Esophagus muscularis mucosa (tissue), 4 donors: ENCODE measurements around the gene PLEKHH2. TPM values are rescaled to one million over a fixed set of nuclear protein-coding genes. Genes with fewer than 3 reads are reported as not detected.
"Not testable (repeated sequence)": the region's sequence is repeated elsewhere in the genome, so short reads cannot be mapped to it uniquely, and the experiment has no call there.

Experiments
- DNase-seq: peaks from one replicate; pipeline ENCODE4 v3.0.0-alpha.2; 2017; ENCODE audit errors: extremely low spot score
- H3K27ac ChIP-seq, 4 donors: fragments of 200-600 bp; sonication (generic); replicated peaks in 1 of 4; 1 replicate in 3 of 4; 2 replicates in 1 of 4; pipeline ENCODE4 v1.5.1; 2016 to 2019; ENCODE audit warnings: mild to moderate bottlenecking in 1 of 4
- H3K27me3 ChIP-seq, 4 donors: fragments of 200-600 bp; sonication (generic); one replicate each; pipeline versions ENCODE4 v1.5.1 to v1.6.0; 2016 to 2019
- H3K36me3 ChIP-seq, 4 donors: fragments of 200-600 bp; sonication (generic); one replicate each; pipeline ENCODE4 v1.5.1; 2016 to 2019
- H3K4me1 ChIP-seq, 4 donors: fragments of 200-600 bp; sonication (generic); one replicate each; pipeline ENCODE4 v1.5.1; 2016 to 2019
- H3K4me3 ChIP-seq, 4 donors: fragments of 200-600 bp; sonication (generic); 1 replicate in 2 of 4; 2 replicates in 2 of 4; pipeline ENCODE4 v1.5.1; 2016 to 2019; ENCODE audit warnings: mild to moderate bottlenecking in 4 of 4, moderate library complexity in 1 of 4
- H3K9me3 ChIP-seq, 4 donors: fragments of 200-600 bp; sonication (generic); 1 replicate in 3 of 4; 2 replicates in 1 of 4; pipeline ENCODE4 v1.5.1; 2016 to 2019
- EP300 ChIP-seq: sonication (generic); formaldehyde crosslinking; IDR thresholded peaks from one replicate; pipeline ENCODE4 v1.6.1; 2017; ENCODE audit warnings: antibody characterized with exemption
- POLR2A ChIP-seq: fragments of 450-650 bp; IDR thresholded peaks from one replicate; pipeline ENCODE4 v1.6.1; 2017; ENCODE audit warnings: antibody characterized with exemption, moderate library complexity, mild to moderate bottlenecking, low read depth
- POLR2AphosphoS5 ChIP-seq, 2 donors: sonication (generic); formaldehyde crosslinking; IDR thresholded peaks; one replicate each; pipeline ENCODE4 v1.6.1; 2017; ENCODE audit warnings: antibody characterized with exemption in 2 of 2
- WGBS: methylation state at CpG from one replicate; pipeline ENCODE4 v1.1.5; 2018; 5-methylcytosine and 5-hydroxymethylcytosine counted together
- intact Hi-C: fragments of 100-400 bp; cut with DNase I; formaldehyde crosslinking; loops from one replicate; pipeline ENCODE4 v1.15.1; 2023
- total RNA-seq, 4 donors: library from RNA; depleted of rRNA; stranded (reverse); fragments of >200 nt; gene quantifications; one replicate each; pipeline versions ENCODE4 v1.1.0 to v1.2.1, GENCODE V29; 2016
- TF ChIP-seq, protein P1 (sequence below), 3 experiments: fragments of 200-600 bp in 2 of 3; fragments of 450-650 bp in 1 of 3; sonication (generic) in 2 of 3; IDR thresholded peaks; one replicate each; pipeline ENCODE4 v1.5.1; 2017 to 2019; ENCODE audit warnings: antibody characterized with exemption in 3 of 3, mild to moderate bottlenecking in 2 of 3, moderate library complexity in 1 of 3

The PLEKHH2 gene
- total RNA-seq, 4 donors from 2014 or later, result 20.3 to 32.4 (median 25.1) TPM

DNA sequence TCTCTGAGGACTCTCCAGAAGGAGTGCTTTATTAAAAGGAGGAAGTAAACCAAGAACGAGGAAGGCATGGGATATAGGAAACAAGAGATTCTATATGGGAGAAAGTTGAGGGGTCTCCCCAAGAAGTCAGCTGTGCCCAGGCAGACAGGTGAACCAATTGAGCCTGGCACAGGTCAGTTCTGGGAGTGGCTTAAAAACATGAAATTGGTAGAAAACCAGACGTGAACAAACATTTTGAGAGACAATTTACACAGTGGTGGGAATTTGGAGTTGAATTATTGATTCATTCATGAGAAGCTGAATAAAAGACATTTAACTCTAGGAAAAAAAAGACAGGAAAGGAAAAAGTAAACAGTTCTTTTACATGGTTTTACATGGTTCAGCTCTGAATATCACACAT is 16.4 kb downstream of the PLEKHH2 start:
- TF ChIP-seq POLR2A, result no peak
- TF ChIP-seq, protein P1, sequence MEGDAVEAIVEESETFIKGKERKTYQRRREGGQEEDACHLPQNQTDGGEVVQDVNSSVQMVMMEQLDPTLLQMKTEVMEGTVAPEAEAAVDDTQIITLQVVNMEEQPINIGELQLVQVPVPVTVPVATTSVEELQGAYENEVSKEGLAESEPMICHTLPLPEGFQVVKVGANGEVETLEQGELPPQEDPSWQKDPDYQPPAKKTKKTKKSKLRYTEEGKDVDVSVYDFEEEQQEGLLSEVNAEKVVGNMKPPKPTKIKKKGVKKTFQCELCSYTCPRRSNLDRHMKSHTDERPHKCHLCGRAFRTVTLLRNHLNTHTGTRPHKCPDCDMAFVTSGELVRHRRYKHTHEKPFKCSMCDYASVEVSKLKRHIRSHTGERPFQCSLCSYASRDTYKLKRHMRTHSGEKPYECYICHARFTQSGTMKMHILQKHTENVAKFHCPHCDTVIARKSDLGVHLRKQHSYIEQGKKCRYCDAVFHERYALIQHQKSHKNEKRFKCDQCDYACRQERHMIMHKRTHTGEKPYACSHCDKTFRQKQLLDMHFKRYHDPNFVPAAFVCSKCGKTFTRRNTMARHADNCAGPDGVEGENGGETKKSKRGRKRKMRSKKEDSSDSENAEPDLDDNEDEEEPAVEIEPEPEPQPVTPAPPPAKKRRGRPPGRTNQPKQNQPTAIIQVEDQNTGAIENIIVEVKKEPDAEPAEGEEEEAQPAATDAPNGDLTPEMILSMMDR (IDR thresholded peaks at IDR 0.05), result no peak
- TF ChIP-seq EP300, result no peak
- no peak for TF ChIP-seq POLR2AphosphoS5 (IDR thresholded peaks at IDR 0.05)
- no peak for DNase-seq
- intact Hi-C loops, result no loop called here
- no peaks in the 10 kb centered on the region for H3K9me3 ChIP-seq
- no peak overlapping the region for H3K27ac ChIP-seq
- no peaks in the 10 kb centered on the region for H3K27me3 ChIP-seq
- WGBS, result 79% methylated on average over 2 of the region's 2 CpGs
- H3K4me3 ChIP-seq, result no peak overlapping the region
- no peaks in the 10 kb centered on the region for H3K36me3 ChIP-seq
- peaks cover 0 to 14% (median 13%) of the 10 kb centered on the region in 4 donors for H3K4me1 ChIP-seq

DNA sequence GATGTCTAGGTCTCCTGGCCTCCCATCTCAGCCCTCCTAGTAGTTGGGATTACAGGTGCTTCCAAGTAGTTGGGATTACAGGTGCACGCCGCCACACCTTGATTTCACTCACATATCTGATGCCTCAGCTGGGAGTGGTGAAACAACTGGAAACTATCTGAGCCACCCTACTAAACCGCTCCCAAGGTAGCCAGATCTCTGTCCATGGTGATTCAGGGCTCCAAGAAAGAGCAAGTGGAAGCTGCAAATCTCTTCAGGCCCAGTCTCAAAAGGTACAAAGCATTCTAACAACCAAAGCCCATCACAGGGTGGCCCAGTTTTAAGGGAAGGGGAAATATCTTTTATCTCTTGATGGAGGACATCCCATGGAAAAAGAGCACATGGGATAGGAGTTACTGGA is 20.2 kb downstream of the PLEKHH2 start:
- TF ChIP-seq POLR2AphosphoS5 (IDR thresholded peaks at IDR 0.05) (no peak), POLR2A (no peak), EP300 (no peak)
- TF ChIP-seq, protein P1 (IDR thresholded peaks at IDR 0.05), result no peak
- no peak overlapping the region for H3K4me3 ChIP-seq
- H3K9me3 ChIP-seq, result no peaks in the 10 kb centered on the region
- no peak for DNase-seq
- WGBS, result 89% methylated on average over 3 of the region's 3 CpGs
- no peak overlapping the region for H3K27ac ChIP-seq
- no peaks in the 10 kb centered on the region for H3K4me1 ChIP-seq
- intact Hi-C loops, result no loop called here
- no peaks in the 10 kb centered on the region for H3K36me3 ChIP-seq
- H3K27me3 ChIP-seq, result no peaks in the 10 kb centered on the region

DNA sequence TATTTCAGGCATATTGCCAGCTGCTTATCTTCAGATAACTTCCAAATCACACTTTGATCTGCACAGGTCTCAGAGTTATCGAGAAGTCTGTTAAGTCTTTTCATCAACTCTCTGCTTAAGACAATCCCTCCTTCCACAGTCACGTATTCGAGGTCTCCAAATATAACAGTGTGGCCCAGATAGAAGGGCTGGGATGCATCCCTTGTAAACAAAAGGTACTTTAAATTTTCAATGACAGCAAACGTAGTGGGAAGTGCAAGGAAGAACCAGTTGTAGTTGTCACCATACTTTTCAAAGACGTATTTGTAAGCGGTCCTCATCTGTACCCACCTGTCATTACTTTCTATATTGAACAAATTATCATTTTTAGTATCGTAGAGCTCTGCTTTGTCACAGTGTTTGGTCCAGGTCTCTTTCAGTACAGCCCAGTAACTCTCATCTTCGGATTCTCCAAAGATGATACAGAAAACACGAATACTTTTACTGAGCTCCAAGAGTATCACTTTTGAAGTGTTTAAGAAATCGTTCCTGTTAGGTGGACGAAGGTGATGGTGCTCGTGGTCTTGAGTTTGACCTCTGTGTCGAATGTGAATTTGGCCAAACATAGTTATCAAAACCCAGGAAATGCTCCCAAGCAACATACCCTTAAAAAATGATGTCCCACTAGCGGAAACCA is 38.7 kb downstream of the PLEKHH2 start:
- H3K27ac ChIP-seq, result peak overlapping the region; percentile 28 to 70 (median 46)
- DNase-seq, result no peak
- no peaks in the 10 kb centered on the region for H3K9me3 ChIP-seq
- intact Hi-C loops, result loop anchor here (10.0 kb wide), 1 partner anchor 61 kb away; no protein-coding TSS in a partner anchor
- 53% methylated on average over 14 of the region's 14 CpGs for WGBS
- TF ChIP-seq POLR2AphosphoS5 (IDR thresholded peaks at IDR 0.05), result no peak
- no peak for TF ChIP-seq POLR2A
- no peak for TF ChIP-seq EP300
- TF ChIP-seq, protein P1 (IDR thresholded peaks at IDR 0.05), result no peak
- H3K4me1 ChIP-seq, result peaks cover 0 to 6% (median 5%) of the 10 kb centered on the region in 4 donors
- no peaks in the 10 kb centered on the region for H3K36me3 ChIP-seq
- no peaks in the 10 kb centered on the region for H3K27me3 ChIP-seq
- peak overlapping the region; percentile 59 to 75 (median 60) for H3K4me3 ChIP-seq

DNA sequence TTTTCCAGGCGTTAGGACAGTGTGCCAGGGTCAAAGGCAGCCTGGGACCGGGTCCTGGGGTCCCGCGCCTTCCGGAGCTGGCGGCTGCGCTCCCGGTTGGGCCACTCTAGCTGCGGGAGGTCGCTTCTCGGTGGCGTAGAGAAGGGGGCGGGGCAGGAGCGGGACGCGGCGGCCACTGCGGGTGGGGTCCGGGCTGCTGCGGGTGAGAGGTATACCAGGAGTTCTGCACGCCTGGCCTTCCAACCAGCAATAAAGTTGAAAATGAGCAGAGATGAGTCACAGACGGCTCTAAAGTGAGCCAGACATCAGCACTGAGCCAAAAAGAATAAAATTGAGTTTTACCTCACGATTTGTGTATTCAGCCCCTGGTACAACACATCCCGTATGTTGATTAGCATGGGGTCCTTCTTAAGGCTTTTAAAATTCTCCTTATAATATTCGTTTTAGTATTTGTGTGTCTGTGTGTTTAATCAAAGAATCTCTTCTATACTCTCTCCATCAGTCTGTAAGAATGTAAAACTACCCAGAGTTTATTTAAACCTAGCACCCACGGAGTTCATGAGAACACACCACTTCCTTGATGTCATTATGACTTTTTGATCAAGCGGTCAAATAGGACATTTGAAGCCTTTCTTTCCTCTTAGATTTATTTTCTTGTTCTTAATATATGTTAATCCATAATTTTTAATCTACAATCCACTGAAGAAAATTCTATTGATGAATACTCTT is 39.4 kb downstream of the PLEKHH2 start, which contains the start of gene C1GALT1C1L:
C1GALT1C1L (minus strand) TSS at position 108 of the 729 bp plus-strand sequence; CDS start at position 1, 107 bp downstream.
- intact Hi-C loops, result loop anchor here (10.0 kb wide), 1 partner anchor 62 kb away; no protein-coding TSS in a partner anchor
- no peak for DNase-seq
- peaks cover 0 to 6% (median 5%) of the 10 kb centered on the region in 4 donors for H3K4me1 ChIP-seq
- no peaks in the 10 kb centered on the region for H3K36me3 ChIP-seq
- peak within 1 kb of the TSS; percentile 59 to 75 (median 60) for H3K4me3 ChIP-seq
- H3K27ac ChIP-seq, result peak within 1 kb of the TSS; percentile 28 to 70 (median 46)
- WGBS, result 10% methylated on average over 16 of the region's 27 CpGs
- H3K27me3 ChIP-seq, result no peaks in the 10 kb centered on the region
- TF ChIP-seq POLR2A (no peak), POLR2AphosphoS5 (IDR thresholded peaks at IDR 0.05) (peak; percentile 32 to 34)
- H3K9me3 ChIP-seq, result no peaks in the 10 kb centered on the region

DNA sequence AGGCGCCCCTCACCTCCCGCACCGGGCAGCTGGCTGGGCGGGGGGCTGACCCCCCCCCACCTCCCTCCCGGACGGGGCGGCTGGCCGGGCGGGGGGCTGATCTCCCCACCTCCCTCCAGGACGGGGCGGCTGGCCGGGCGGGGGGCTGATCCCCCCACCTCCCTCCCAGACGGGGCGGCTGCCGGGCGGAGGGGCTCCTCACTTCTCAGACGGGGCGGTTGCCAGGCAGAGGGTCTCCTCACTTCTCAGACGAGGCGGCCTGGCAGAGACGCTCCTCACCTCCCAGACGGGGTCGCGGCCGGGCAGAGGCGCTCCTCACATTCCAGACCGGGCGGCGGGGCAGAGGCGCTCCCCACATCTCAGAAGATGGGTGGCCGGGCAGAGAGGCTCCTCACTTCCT is 40.7 kb downstream of the PLEKHH2 start:
- not testable (repeated sequence) for DNase-seq, H3K9me3 ChIP-seq, H3K27ac ChIP-seq, H3K27me3 ChIP-seq, H3K4me1 ChIP-seq, H3K36me3 ChIP-seq, H3K4me3 ChIP-seq
- WGBS, result 92% methylated on average over 2 of the region's 32 CpGs
- intact Hi-C loops, result loop anchor here (10.0 kb wide), 1 partner anchor 63 kb away; no protein-coding TSS in a partner anchor
